Airway epithelial cell (primary cell): ENCODE measurements around the gene SH2D5. TPM values are rescaled to one million over a fixed set of nuclear protein-coding genes. Genes with fewer than 3 reads are reported as not detected.

Experiments used
- total RNA-seq: library from RNA; depleted of rRNA; stranded (reverse); fragments of >200 nt; gene quantifications from 2 replicates; pipeline ENCODE4 v1.2.3, GENCODE V29; 2015

SH2D5 gene
- 8.5 and 15.4 TPM in 2 replicates for total RNA-seq

GRCh38 chr1:20732588-20733359, at the start of gene SH2D5:
Gene SH2D5, minus strand, starts transcription at chr1:20732703. Its CDS starts 4,659 bp downstream, at chr1:20728044.

GRCh38 chr1:20717452-20718342, 14.8 kb downstream of the SH2D5 start, which contains the start of gene KIF17:
Gene KIF17, minus strand, starts transcription at chr1:20718007. Its CDS starts 301 bp downstream, at chr1:20717706.

Other genes with a start within 250 kb of the SH2D5 start
- gene CAMK2N1, start 246.5 kb downstream of the SH2D5 start, total RNA-seq: 9.2 and 12.2 TPM in 2 replicates
- gene MUL1, start 224.6 kb downstream of the SH2D5 start, total RNA-seq: 26.5 and 28.8 TPM in 2 replicates
- gene FAM43B, start 180.1 kb downstream of the SH2D5 start, total RNA-seq: 0.07 TPM in 1 of 2 replicates, not detected in the other
- 18.5 and 22.1 TPM in 2 replicates for gene CDA, start 143.6 kb downstream of the SH2D5 start, total RNA-seq
- 31.7 and 34.6 TPM in 2 replicates for gene PINK1, start 99.2 kb downstream of the SH2D5 start, total RNA-seq
- 199 and 276 TPM in 2 replicates for gene DDOST, start 71.3 kb downstream of the SH2D5 start, total RNA-seq
- gene KIF17, start 14.7 kb downstream of the SH2D5 start, total RNA-seq: 0.21 and 0.74 TPM in 2 replicates
- 96.0 and 109 TPM in 2 replicates for gene HP1BP3, start 54.6 kb upstream of the SH2D5 start, total RNA-seq